Endodermal cell (in vitro differentiated cells): ENCODE results near the gene RNF150. TPM values are rescaled to one million over a fixed set of nuclear protein-coding genes. Genes with fewer than 3 reads are reported as not detected.

Experiments used
- DNase-seq: peaks from one replicate; pipeline ENCODE4 v3.0.0-alpha.2; 2017
- H3K27ac ChIP-seq: 2 replicates; pipeline ENCODE4 v1.5.1; 2013; ENCODE audit warnings: mild to moderate bottlenecking, low read depth, low read length, moderate library complexity
- H3K27me3 ChIP-seq: 2 replicates; pipeline ENCODE4 v1.6.1; 2013; ENCODE audit warnings: mild to moderate bottlenecking, low read length, moderate library complexity; ENCODE audit not compliant: insufficient read depth, control insufficient read depth, poor library complexity, severe bottlenecking
- H3K36me3 ChIP-seq: 2 replicates; pipeline ENCODE4 v1.7.0; 2013; ENCODE audit warnings: mild to moderate bottlenecking, low read length, moderate library complexity; ENCODE audit not compliant: control insufficient read depth, insufficient read depth
- H3K4me1 ChIP-seq: one replicate; pipeline ENCODE4 v1.7.0; 2013; ENCODE audit warnings: low read length; ENCODE audit not compliant: control insufficient read depth, insufficient read depth
- H3K4me3 ChIP-seq: 2 replicates; pipeline ENCODE4 v1.5.1; 2013; ENCODE audit warnings: mild to moderate bottlenecking, low read length, moderate library complexity
- H3K9ac ChIP-seq: 2 replicates; pipeline ENCODE4 v1.6.1; 2013; ENCODE audit warnings: mild to moderate bottlenecking, low read length, moderate library complexity; ENCODE audit not compliant: poor library complexity, severe bottlenecking; ENCODE audit errors: extremely low read depth
- H3K9me3 ChIP-seq: 2 replicates; pipeline ENCODE4 v1.6.1; 2013; ENCODE audit warnings: mild to moderate bottlenecking, low read length, moderate library complexity; ENCODE audit not compliant: control insufficient read depth
- H3K27ac Mint-ChIP-seq: 2 replicates; pipeline ENCODE4 v1.8.0; 2020; ENCODE audit warnings: mixed read lengths
- H3K27me3 Mint-ChIP-seq: 2 replicates; pipeline ENCODE4 v1.8.0; 2021; ENCODE audit warnings: mild to moderate bottlenecking, mixed read lengths; ENCODE audit not compliant: insufficient read depth
- H3K36me3 Mint-ChIP-seq: 2 replicates; pipeline ENCODE4 v1.8.0; 2020; ENCODE audit warnings: low read depth, mixed read lengths
- H3K4me1 Mint-ChIP-seq: 2 replicates; pipeline ENCODE4 v1.8.0; 2020; ENCODE audit warnings: mixed read lengths
- H3K4me3 Mint-ChIP-seq: 2 replicates; pipeline ENCODE4 v1.8.0; 2020; ENCODE audit warnings: mild to moderate bottlenecking, moderate library complexity, mixed read lengths
- H3K9me3 Mint-ChIP-seq: 2 replicates; pipeline ENCODE4 v1.8.0; 2020; ENCODE audit warnings: mild to moderate bottlenecking, mixed read lengths
- CTCF ChIP-seq: fragments of 200-600 bp; sonication (generic); conservative IDR thresholded peaks from 2 replicates; pipeline ENCODE4 v1.5.0; 2021; ENCODE audit warnings: antibody characterized with exemption, mild to moderate bottlenecking
- WGBS, 2 experiments: methylation state at CpG; one replicate each; pipeline versions ENCODE4 v1.1.5 to v1.1.7; 2013; ENCODE audit warnings: missing lambda C conversion rate in 2 of 2, mixed read lengths in 1 of 2; ENCODE audit not compliant: insufficient coverage in 1 of 2, insufficient read length in 1 of 2; 5-methylcytosine and 5-hydroxymethylcytosine counted together
- total RNA-seq, 2 donors: library from RNA; stranded (reverse); fragmentation: NEBNext Ultra II Directional in 1 of 2; extraction: Animal tissue kit (Norgen Biotek cat#: 25700) in 1 of 2; gene quantifications; 2 replicates in 1 of 2; 3 replicates in 1 of 2; pipeline ENCODE4 v1.2.1, GENCODE V29; 2021

The RNF150 gene
- total RNA-seq, 2 donors from 2014 or later: 8.2 to 10.4 TPM

- H3K27ac Mint-ChIP-seq: no peak overlapping the region
- H3K9ac ChIP-seq: no peak overlapping the region
- WGBS, 2 experiments: 83% methylated on average over 1 to 2 of the region's 2 CpGs
- no peaks in the 10 kb centered on the region for H3K36me3 Mint-ChIP-seq
- no peaks in the 10 kb centered on the region for H3K4me1 ChIP-seq
- no peaks in the 10 kb centered on the region for H3K9me3 ChIP-seq
- DNase-seq: no peak
- TF ChIP-seq CTCF: no peak
- H3K4me1 Mint-ChIP-seq: peaks cover 6% of the 10 kb centered on the region
- H3K4me3 ChIP-seq: no peak overlapping the region
- H3K27me3 Mint-ChIP-seq: no peaks in the 10 kb centered on the region
- no peaks in the 10 kb centered on the region for H3K27me3 ChIP-seq
- no peaks in the 10 kb centered on the region for H3K36me3 ChIP-seq
- H3K9me3 Mint-ChIP-seq: no peaks in the 10 kb centered on the region
- H3K4me3 Mint-ChIP-seq: no peak overlapping the region
- no peak overlapping the region for H3K27ac ChIP-seq
Measured at GRCh38 chr4:140926672-140927071, 206.6 kb downstream of the RNF150 start.

GRCh38 chr4:140925417-140925816 is 207.9 kb downstream of the RNF150 start:
- Histone ChIP-seq H3K9me3 (no peaks in the 10 kb centered on the region), H3K36me3 (no peaks in the 10 kb centered on the region), H3K4me1 (no peaks in the 10 kb centered on the region), H3K4me3 (no peak overlapping the region), H3K27me3 (no peaks in the 10 kb centered on the region), H3K9ac (no peak overlapping the region), H3K27ac (no peak overlapping the region)
- Mint-ChIP-seq H3K27ac (no peak overlapping the region), H3K36me3 (no peaks in the 10 kb centered on the region), H3K27me3 (no peaks in the 10 kb centered on the region), H3K4me3 (no peak overlapping the region), H3K4me1 (no peaks in the 10 kb centered on the region), H3K9me3 (no peaks in the 10 kb centered on the region)
- DNase-seq: no peak
- no peak for TF ChIP-seq CTCF
- 89 to 97% methylated on average over 5 to 6 of the region's 6 CpGs for WGBS, 2 experiments

GRCh38 chr4:140924761-140925392 is 208.4 kb downstream of the RNF150 start:
- no peak for DNase-seq
- no peak overlapping the region for H3K4me3 Mint-ChIP-seq
- H3K36me3 ChIP-seq: no peaks in the 10 kb centered on the region

More at GRCh38 chr4:140924761-140925392, 208.4 kb downstream of the RNF150 start:
- Histone ChIP-seq H3K27ac (no peak overlapping the region), H3K4me1 (no peaks in the 10 kb centered on the region), H3K27me3 (no peaks in the 10 kb centered on the region), H3K9ac (no peak overlapping the region), H3K4me3 (no peak overlapping the region), H3K9me3 (no peaks in the 10 kb centered on the region)
- H3K4me1 Mint-ChIP-seq: no peaks in the 10 kb centered on the region
- no peak overlapping the region for H3K27ac Mint-ChIP-seq
- no peaks in the 10 kb centered on the region for H3K27me3 Mint-ChIP-seq
- H3K9me3 Mint-ChIP-seq: peaks cover under 1% of the 10 kb centered on the region
- H3K36me3 Mint-ChIP-seq: no peaks in the 10 kb centered on the region
- no peak for TF ChIP-seq CTCF
- WGBS, 2 experiments: 67 to 74% methylated on average over 3 of the region's 3 CpGs
